Panc1 (cell line): ENCODE measurements around the gene ZNF318.

Source experiments
- POLR2AphosphoS5 ChIP-seq: IDR thresholded peaks from 2 replicates; pipeline ENCODE4 v1.6.1; 2012; ENCODE audit warnings: mild to moderate bottlenecking, low read depth, low read length, moderate library complexity
- REST ChIP-seq, 2 experiments: IDR thresholded peaks; 2 replicates each; pipeline ENCODE4 v1.6.1; 2011 to 2012; ENCODE audit warnings: low read depth in 2 of 2, control low read depth in 1 of 2, low read length in 1 of 2, mild to moderate bottlenecking in 1 of 2, moderate library complexity in 1 of 2; ENCODE audit not compliant: insufficient read depth in 1 of 2
- SIN3A ChIP-seq: IDR thresholded peaks from 2 replicates; pipeline ENCODE4 v1.6.1; 2012; ENCODE audit warnings: low read depth, mild to moderate bottlenecking, low read length, moderate library complexity, borderline replicate concordance; ENCODE audit not compliant: insufficient read depth
- TCF7L2 ChIP-seq: IDR thresholded peaks from 2 replicates; pipeline ENCODE4 v1.6.1; 2011; ENCODE audit warnings: mild to moderate bottlenecking, low read depth, low read length, inconsistent platforms
- TF ChIP-seq, protein P1 (sequence below): fragments of 450-650 bp; IDR thresholded peaks from 2 replicates; pipeline ENCODE4 v1.5.1; 2017; ENCODE audit warnings: mild to moderate bottlenecking

- TF ChIP-seq, protein P1, sequence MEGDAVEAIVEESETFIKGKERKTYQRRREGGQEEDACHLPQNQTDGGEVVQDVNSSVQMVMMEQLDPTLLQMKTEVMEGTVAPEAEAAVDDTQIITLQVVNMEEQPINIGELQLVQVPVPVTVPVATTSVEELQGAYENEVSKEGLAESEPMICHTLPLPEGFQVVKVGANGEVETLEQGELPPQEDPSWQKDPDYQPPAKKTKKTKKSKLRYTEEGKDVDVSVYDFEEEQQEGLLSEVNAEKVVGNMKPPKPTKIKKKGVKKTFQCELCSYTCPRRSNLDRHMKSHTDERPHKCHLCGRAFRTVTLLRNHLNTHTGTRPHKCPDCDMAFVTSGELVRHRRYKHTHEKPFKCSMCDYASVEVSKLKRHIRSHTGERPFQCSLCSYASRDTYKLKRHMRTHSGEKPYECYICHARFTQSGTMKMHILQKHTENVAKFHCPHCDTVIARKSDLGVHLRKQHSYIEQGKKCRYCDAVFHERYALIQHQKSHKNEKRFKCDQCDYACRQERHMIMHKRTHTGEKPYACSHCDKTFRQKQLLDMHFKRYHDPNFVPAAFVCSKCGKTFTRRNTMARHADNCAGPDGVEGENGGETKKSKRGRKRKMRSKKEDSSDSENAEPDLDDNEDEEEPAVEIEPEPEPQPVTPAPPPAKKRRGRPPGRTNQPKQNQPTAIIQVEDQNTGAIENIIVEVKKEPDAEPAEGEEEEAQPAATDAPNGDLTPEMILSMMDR, result no peak
- no peak for TF ChIP-seq POLR2AphosphoS5
- TF ChIP-seq TCF7L2, result no peak
- TF ChIP-seq REST (IDR thresholded peaks at IDR 0.05; ENCODE audit: insufficient read depth in 1 of 2, low read depth in 2 of 2, low read length in 1 of 2), result no peak
- no peak for TF ChIP-seq SIN3A
These were observed 82.3 kb downstream of the ZNF318 start for GRCh38 chr6:43286980-43287716.
